Stomach (tissue), 4 donors: Measurements from ENCODE around the gene LRRC8C.

Experiments used
- CTCF ChIP-seq, 7 experiments: fragments of 450-650 bp in 4 of 7; fragments of 200-600 bp in 3 of 7; sonication (generic) in 3 of 7; IDR thresholded peaks; one replicate each; pipeline ENCODE4 v1.5.1; 2016 to 2019; ENCODE audit warnings: antibody characterized with exemption in 7 of 7, control low read depth in 2 of 7, mild to moderate bottlenecking in 1 of 7
- EP300 ChIP-seq: sonication (generic); formaldehyde crosslinking; IDR thresholded peaks from one replicate; pipeline ENCODE4 v1.6.1; 2017; ENCODE audit warnings: antibody characterized with exemption
- POLR2AphosphoS5 ChIP-seq, 3 donors: sonication (generic); formaldehyde crosslinking; IDR thresholded peaks; one replicate each; pipeline ENCODE4 v1.6.1; 2016; ENCODE audit warnings: antibody characterized with exemption in 3 of 3

- TF ChIP-seq CTCF (IDR thresholded peaks at IDR 0.05) (no peak), POLR2AphosphoS5 (IDR thresholded peaks at IDR 0.05) (no peak), EP300 (no peak)
These were observed 11.3 kb downstream of the LRRC8C start for GRCh38 chr1:89644119-89644814.
